ENCODE measurements around the gene PSIP1.

DNA sequence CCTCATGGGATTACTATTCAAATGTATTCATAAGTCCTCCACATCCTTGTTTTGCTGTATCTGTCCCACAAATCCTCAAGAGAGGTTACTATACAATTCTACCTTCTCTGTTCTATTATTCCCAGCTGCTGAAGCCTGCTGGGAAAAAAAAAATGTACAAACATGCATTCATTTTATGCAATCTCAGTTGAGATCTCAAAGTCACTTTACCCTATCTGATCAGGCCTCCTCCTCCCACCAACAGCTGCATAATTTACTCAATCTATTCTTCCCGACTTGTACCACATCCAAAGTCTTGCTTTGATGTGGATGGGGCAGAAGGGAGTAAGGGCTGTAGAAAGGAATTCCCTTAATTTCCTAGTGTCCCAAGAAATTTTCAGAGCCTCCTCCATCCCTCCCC, 28.6 kb downstream of the PSIP1 start:
- TF ChIP-seq, protein P1, sequence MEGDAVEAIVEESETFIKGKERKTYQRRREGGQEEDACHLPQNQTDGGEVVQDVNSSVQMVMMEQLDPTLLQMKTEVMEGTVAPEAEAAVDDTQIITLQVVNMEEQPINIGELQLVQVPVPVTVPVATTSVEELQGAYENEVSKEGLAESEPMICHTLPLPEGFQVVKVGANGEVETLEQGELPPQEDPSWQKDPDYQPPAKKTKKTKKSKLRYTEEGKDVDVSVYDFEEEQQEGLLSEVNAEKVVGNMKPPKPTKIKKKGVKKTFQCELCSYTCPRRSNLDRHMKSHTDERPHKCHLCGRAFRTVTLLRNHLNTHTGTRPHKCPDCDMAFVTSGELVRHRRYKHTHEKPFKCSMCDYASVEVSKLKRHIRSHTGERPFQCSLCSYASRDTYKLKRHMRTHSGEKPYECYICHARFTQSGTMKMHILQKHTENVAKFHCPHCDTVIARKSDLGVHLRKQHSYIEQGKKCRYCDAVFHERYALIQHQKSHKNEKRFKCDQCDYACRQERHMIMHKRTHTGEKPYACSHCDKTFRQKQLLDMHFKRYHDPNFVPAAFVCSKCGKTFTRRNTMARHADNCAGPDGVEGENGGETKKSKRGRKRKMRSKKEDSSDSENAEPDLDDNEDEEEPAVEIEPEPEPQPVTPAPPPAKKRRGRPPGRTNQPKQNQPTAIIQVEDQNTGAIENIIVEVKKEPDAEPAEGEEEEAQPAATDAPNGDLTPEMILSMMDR (conservative IDR thresholded peaks at IDR 0.05; ENCODE audit: low read length): no peak
- no peak for TF ChIP-seq EZH2phosphoT487 (IDR thresholded peaks at IDR 0.05; ENCODE audit: borderline replicate concordance, low read depth, low read length)
